CD14-positive monocyte (primary cell): ENCODE results near the gene NOB1. TPM values are rescaled to one million over a fixed set of nuclear protein-coding genes. Genes with fewer than 3 reads are reported as not detected.

Experiments
- DNase-seq, 3 donors: peaks; one replicate each; pipeline ENCODE4 v3.0.0-alpha.2; 2011 to 2022
- H2AFZ ChIP-seq: 2 replicates; pipeline ENCODE4 v1.6.0; 2012; ENCODE audit warnings: mild to moderate bottlenecking, low read depth, low read length, inconsistent platforms; ENCODE audit not compliant: insufficient read depth, poor library complexity, severe bottlenecking
- H3K27ac ChIP-seq, 2 donors: 1 replicate in 1 of 2; 2 replicates in 1 of 2; pipeline ENCODE4 v1.5.1; 2012 to 2013; ENCODE audit warnings: low read length in 2 of 2, control low read depth in 1 of 2, inconsistent platforms in 1 of 2, low read depth in 1 of 2, mild to moderate bottlenecking in 1 of 2
- H3K27me3 ChIP-seq, 2 donors: one replicate each; pipeline versions ENCODE4 v1.6.0 to v1.6.1; 2011 to 2013; ENCODE audit warnings: low read length in 2 of 2; ENCODE audit not compliant: control insufficient read depth in 2 of 2, insufficient read depth in 2 of 2
- H3K36me3 ChIP-seq, 2 donors: replicated peaks in 1 of 2; 1 replicate in 1 of 2; 2 replicates in 1 of 2; pipeline versions ENCODE4 v1.5.1 to v1.6.1; 2012 to 2013; ENCODE audit warnings: low read length in 2 of 2, control low read depth in 1 of 2, inconsistent platforms in 1 of 2, mild to moderate bottlenecking in 1 of 2; ENCODE audit not compliant: insufficient read depth in 2 of 2, control insufficient read depth in 1 of 2
- H3K4me1 ChIP-seq, 2 donors: 1 replicate in 1 of 2; 2 replicates in 1 of 2; pipeline versions ENCODE4 v1.5.1 to v1.6.1; 2012 to 2013; ENCODE audit warnings: low read length in 2 of 2, control low read depth in 1 of 2, inconsistent platforms in 1 of 2, mild to moderate bottlenecking in 1 of 2, moderate library complexity in 1 of 2; ENCODE audit not compliant: insufficient read depth in 2 of 2, control insufficient read depth in 1 of 2
- H3K4me2 ChIP-seq: replicated peaks from 2 replicates; pipeline ENCODE3; 2012; ENCODE audit warnings: low read length, moderate library complexity, mild to moderate bottlenecking; ENCODE audit not compliant: poor library complexity, severe bottlenecking; ENCODE audit errors: extremely low read depth
- H3K4me3 ChIP-seq, 3 experiments: fragments of 200-600 bp in 1 of 3; sonication (generic) in 1 of 3; replicated peaks in 1 of 3; 1 replicate in 2 of 3; 2 replicates in 1 of 3; pipeline ENCODE4 v1.5.1; 2011 to 2013; ENCODE audit warnings: low read length in 3 of 3, mild to moderate bottlenecking in 3 of 3, control low read depth in 2 of 3, low read depth in 2 of 3, inconsistent platforms in 1 of 3, moderate library complexity in 1 of 3
- H3K79me2 ChIP-seq: 2 replicates; pipeline ENCODE4 v1.6.0; 2012; ENCODE audit warnings: mild to moderate bottlenecking, control low read depth, inconsistent platforms, low read length, moderate library complexity; ENCODE audit not compliant: insufficient read depth
- H3K9ac ChIP-seq: 2 replicates; pipeline ENCODE4 v1.6.0; 2017; ENCODE audit warnings: low read length, mild to moderate bottlenecking; ENCODE audit not compliant: insufficient read depth, poor library complexity, severe bottlenecking
- H3K9me3 ChIP-seq, 2 donors: replicated peaks in 1 of 2; 1 replicate in 1 of 2; 2 replicates in 1 of 2; pipeline versions ENCODE4 v1.5.1 to v1.6.1; 2012 to 2013; ENCODE audit warnings: low read length in 2 of 2, control low read depth in 1 of 2; ENCODE audit not compliant: control insufficient read depth in 1 of 2, insufficient read depth in 1 of 2
- H4K20me1 ChIP-seq: 2 replicates; pipeline ENCODE4 v1.6.0; 2012; ENCODE audit warnings: mild to moderate bottlenecking, low read length, control low read depth, moderate library complexity; ENCODE audit not compliant: insufficient read depth
- H3K27ac Mint-ChIP-seq, 7 donors: one replicate each; pipeline ENCODE4 v1.8.0; 2020; ENCODE audit warnings: mild to moderate bottlenecking in 7 of 7, mixed read lengths in 7 of 7, moderate library complexity in 6 of 7, inconsistent platforms in 2 of 7
- H3K27me3 Mint-ChIP-seq, 3 donors: one replicate each; pipeline ENCODE4 v1.8.0; 2021 to 2022; ENCODE audit warnings: low read depth in 3 of 3, mild to moderate bottlenecking in 3 of 3, mixed read lengths in 3 of 3, moderate library complexity in 3 of 3, inconsistent platforms in 1 of 3
- H3K36me3 Mint-ChIP-seq, 2 donors: one replicate each; pipeline ENCODE4 v1.8.0; 2020; ENCODE audit warnings: mixed read lengths in 2 of 2, inconsistent platforms in 1 of 2, mild to moderate bottlenecking in 1 of 2
- H3K4me1 Mint-ChIP-seq: one replicate; pipeline ENCODE4 v1.8.0; 2020; ENCODE audit warnings: mild to moderate bottlenecking, mixed read lengths
- H3K4me3 Mint-ChIP-seq, 2 donors: one replicate each; pipeline ENCODE4 v1.8.0; 2020; ENCODE audit warnings: mild to moderate bottlenecking in 2 of 2, mixed read lengths in 2 of 2, moderate library complexity in 1 of 2
- H3K9me3 Mint-ChIP-seq, 7 donors: one replicate each; pipeline ENCODE4 v1.8.0; 2020 to 2022; ENCODE audit warnings: mixed read lengths in 7 of 7, mild to moderate bottlenecking in 6 of 7, moderate library complexity in 6 of 7, inconsistent platforms in 2 of 7
- CTCF ChIP-seq: fragments of 200-600 bp; IDR thresholded peaks from one replicate; pipeline ENCODE4 v1.8.0; 2022; ENCODE audit warnings: antibody characterized with exemption, mild to moderate bottlenecking
- WGBS: methylation state at CpG from one replicate; pipeline ENCODE4 v1.1.5; 2013; ENCODE audit warnings: missing lambda C conversion rate; ENCODE audit not compliant: insufficient coverage; 5-methylcytosine and 5-hydroxymethylcytosine counted together
- intact Hi-C, 2 donors: fragments of 100-400 bp; cut with micrococcal nuclease; formaldehyde crosslinking; loops; one replicate each; pipeline versions ENCODE4 v1.15.0 to v1.15.1; 2023
- polyA plus RNA-seq, 3 donors: library from polyadenylated mRNA; depleted of rRNA in 1 of 3; unstranded in 2 of 3; stranded (reverse) in 1 of 3; fragments of 300-500 nt in 2 of 3; fragments of >200 nt in 1 of 3; fragmentation: Illumina TruSeq in 2 of 3; gene quantifications; 1 replicate in 2 of 3; 2 replicates in 1 of 3; pipeline ENCODE4 v1.2.3, GENCODE V29; 2012 to 2021

Gene NOB1
- polyA plus RNA-seq, 3 donors: 15.7 to 27.5 (median 18.0) TPM

- intact Hi-C loops: no loop called here
- Mint-ChIP-seq H3K4me1 (peaks cover 28% of the 10 kb centered on the region), H3K9me3 (no peaks in the 10 kb centered on the region)
These were observed 8.8 kb upstream of the NOB1 start for GRCh38 chr16:69763599-69763942.

GRCh38 chr16:69762814-69763598, 8.3 kb upstream of the NOB1 start:
- Mint-ChIP-seq H3K4me1 (peaks cover 27% of the 10 kb centered on the region), H3K9me3 (no peaks in the 10 kb centered on the region), H3K4me3 (peak overlapping the region; percentile 94 to 98), H3K27ac (peak overlapping the region; percentile 89 to 97 (median 94)), H3K27me3 (peaks cover 1 to 5% (median 3%) of the 10 kb centered on the region in 3 donors), H3K36me3 (peaks cover 12 to 14% of the 10 kb centered on the region in 2 donors)
- 20% methylated on average over 4 of the region's 14 CpGs for WGBS
- Histone ChIP-seq H3K9ac (peak overlapping the region; percentile 98), H4K20me1 (peaks cover 48% of the 10 kb centered on the region), H3K4me2 (peak overlapping the region; percentile 92), H3K79me2 (peaks cover 65% of the 10 kb centered on the region), H3K4me1 (peaks cover 13 to 20% of the 10 kb centered on the region in 2 donors), H3K36me3 (no peaks in the 10 kb centered on the region), H3K27me3 (no peaks in the 10 kb centered on the region), H3K4me3 (peak overlapping the region; percentile 92 to 98 (median 93)), H3K9me3 (no peaks in the 10 kb centered on the region), H3K27ac (peak overlapping the region; percentile 89 to 98), H2AFZ (peak overlapping the region; percentile 86)
- intact Hi-C loops: no loop called here
- no peak for TF ChIP-seq CTCF
- DNase-seq: peak; percentile 22 to 39 (median 28)

More at GRCh38 chr16:69763599-69763942, 8.8 kb upstream of the NOB1 start:
- Histone ChIP-seq H3K79me2 (peaks cover 70% of the 10 kb centered on the region), H3K27ac (peak overlapping the region in 1 of 2 donors; percentile 98), H3K4me2 (peak overlapping the region; percentile 92), H3K36me3 (no peaks in the 10 kb centered on the region), H3K27me3 (no peaks in the 10 kb centered on the region), H3K9me3 (no peaks in the 10 kb centered on the region), H3K4me1 (peaks cover 13 to 20% of the 10 kb centered on the region in 2 donors), H3K9ac (peak overlapping the region; percentile 98), H3K4me3 (peak overlapping the region; percentile 92 to 98 (median 93)), H2AFZ (no peak overlapping the region), H4K20me1 (peaks cover 54% of the 10 kb centered on the region)
- Mint-ChIP-seq H3K36me3 (peaks cover 12 to 15% of the 10 kb centered on the region in 2 donors), H3K4me3 (peak overlapping the region; percentile 94 to 98), H3K27me3 (peaks cover 0 to 5% (median 1%) of the 10 kb centered on the region in 3 donors), H3K27ac (peak overlapping the region in 6 of 7 donors; percentile 89 to 97 (median 94))
- no peak for TF ChIP-seq CTCF
- 100% methylated on average over 2 of the region's 5 CpGs for WGBS
- no peak for DNase-seq
